WTC11 (cell line): Measurements from ENCODE around the gene EPHB6.

Source experiments
- HMGXB4 ChIP-seq: sonication (generic); formaldehyde crosslinking; IDR thresholded peaks from 2 replicates; pipeline ENCODE4 v1.8.1; 2023; ENCODE audit warnings: mild to moderate bottlenecking, moderate library complexity, missing genetic modification reagents
- STAT6 ChIP-seq: sonication (generic); formaldehyde crosslinking; conservative IDR thresholded peaks from 2 replicates; pipeline ENCODE4 v1.8.1; 2023; ENCODE audit warnings: mild to moderate bottlenecking, low read depth, missing genetic modification reagents, moderate library complexity

GRCh38 chr7:142901426-142902259, 46.8 kb downstream of the EPHB6 start:
- no peak for TF ChIP-seq HMGXB4
- TF ChIP-seq STAT6 (CRISPR knock-in tag) = no peak
